Measurements from ENCODE around the gene MAP3K3.

Gene MAP3K3

DNA sequence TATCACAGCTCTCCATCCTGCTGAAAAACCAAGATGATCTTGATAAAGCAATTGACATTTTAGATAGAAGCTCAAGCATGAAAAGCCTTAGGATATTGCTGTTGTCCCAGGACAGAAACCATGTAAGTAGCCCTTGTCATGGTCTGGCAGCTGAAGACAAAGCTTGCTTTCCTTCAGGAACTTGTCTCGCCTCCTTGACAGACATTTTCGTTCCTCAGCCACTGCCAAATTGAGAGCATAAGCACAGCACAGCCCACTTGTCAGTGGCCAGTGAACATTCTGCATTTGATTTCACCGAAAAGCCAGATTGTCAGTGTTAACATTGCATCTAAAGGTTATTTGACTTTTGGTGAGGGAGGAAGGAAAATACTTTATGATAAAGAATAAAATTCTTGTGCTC, 35.6 kb downstream of the MAP3K3 start:
- no peak for DNase-seq

DNA sequence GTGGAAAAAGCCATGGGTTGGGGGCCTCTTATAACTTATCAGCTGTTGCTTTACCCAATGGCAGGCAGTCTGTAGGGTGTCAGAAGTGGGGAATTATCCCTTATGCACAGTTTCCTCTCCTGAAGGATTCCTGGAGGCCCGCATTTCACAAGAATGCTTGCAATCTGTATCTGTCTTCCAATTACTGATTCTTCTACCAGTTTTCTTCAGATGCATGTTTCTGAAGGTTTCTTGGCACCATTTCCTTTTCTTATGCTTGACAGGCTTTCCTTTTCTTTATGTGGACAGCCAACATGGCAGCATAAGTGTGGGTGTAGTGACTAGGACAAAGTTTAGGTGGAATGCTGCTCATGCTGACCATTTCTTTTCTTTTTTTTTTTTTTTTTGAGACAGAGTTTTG, 36.1 kb downstream of the MAP3K3 start:
- DNase-seq: no peak

DNA sequence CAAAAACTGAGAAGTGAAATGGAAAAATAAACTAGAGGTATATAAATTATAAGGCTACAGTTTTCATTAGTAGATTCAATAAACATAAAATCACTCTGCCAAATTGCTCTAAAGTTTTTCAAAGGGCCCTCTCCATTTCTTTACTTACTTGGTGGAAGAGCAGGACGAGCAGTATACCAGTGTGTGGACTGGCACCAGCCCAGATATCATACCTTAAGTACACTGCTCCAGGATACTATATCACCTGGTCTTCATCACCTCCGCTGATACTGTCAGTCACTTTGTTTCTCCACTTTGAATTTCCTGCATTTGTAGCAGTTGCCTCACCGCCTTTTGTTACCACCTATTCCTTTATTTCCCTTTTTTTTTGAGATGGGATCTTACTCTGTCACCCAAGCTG, 37.6 kb downstream of the MAP3K3 start:
- no peak for DNase-seq

DNA sequence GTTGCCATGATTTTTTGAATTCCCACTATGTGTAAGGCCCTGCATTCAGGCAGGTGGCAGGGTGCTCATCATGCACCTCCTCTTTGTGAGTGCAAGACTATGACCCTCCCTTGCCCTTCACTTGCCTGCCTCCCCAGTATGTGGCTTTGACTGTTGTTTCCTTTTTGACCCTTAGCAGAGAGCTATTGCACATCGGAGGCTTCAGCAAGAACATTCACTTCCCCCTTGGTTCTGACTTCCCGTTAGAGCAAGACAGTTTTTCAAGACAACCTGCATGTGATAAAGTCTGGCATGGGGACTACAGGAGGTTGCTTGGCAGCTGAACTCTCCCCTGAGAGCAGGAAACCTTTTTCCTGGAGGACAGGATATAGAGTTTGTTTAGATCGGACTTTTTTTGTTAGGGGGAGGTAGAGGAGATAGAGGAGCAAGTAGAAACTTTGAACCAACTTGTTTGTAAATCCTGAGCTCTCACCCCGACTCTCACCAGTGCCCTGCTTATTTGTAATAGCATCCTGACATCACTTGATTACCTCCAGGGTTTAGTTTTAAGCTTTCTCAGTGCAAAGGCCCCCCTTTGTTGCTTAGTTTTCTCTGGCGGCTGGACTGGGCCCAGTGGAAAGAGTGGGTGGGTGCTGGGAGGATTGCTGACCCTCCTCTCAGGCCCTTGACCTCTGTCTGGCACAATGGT, 43.5 kb downstream of the MAP3K3 start:
- no peak for DNase-seq

DNA sequence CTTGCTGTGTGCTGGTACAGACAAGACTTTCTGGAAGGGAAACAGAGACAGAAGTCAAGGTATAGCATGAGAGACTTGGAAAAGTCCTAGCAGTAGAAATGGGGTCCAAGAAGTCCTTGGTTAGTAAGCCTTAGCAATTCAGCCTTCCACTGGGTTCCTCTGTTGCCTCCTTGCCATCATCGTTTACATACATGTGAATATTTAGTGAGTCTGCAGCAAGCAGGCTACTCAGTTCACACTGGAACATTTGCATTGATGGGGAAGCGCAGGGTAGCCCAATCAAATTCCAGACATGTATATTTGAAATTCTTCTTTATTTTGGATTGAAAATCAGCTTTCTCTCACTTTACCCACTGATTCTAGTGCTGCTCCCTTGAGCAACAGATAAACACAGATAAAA, 50.6 kb downstream of the MAP3K3 start:
- no peak for DNase-seq

DNA sequence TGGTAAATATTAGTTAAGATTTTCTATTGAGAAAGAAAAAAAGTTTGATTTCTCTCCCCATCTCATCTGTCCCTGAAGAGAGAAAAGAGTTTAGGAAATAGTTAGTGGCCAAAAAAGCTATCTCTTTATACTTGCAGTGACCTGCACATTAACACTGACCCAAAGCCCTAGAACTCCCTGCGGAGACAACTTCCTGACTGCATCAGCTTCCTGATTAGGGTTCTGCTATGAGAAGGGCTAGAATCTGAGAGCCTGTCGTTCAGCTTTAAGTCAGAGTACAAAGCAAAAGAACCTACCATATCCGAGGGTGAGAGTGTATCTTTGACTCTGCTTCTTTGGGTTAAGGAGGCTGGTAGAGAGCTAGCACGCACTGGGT, 53.0 kb downstream of the MAP3K3 start:
- peak; percentile 39 for DNase-seq

DNA sequence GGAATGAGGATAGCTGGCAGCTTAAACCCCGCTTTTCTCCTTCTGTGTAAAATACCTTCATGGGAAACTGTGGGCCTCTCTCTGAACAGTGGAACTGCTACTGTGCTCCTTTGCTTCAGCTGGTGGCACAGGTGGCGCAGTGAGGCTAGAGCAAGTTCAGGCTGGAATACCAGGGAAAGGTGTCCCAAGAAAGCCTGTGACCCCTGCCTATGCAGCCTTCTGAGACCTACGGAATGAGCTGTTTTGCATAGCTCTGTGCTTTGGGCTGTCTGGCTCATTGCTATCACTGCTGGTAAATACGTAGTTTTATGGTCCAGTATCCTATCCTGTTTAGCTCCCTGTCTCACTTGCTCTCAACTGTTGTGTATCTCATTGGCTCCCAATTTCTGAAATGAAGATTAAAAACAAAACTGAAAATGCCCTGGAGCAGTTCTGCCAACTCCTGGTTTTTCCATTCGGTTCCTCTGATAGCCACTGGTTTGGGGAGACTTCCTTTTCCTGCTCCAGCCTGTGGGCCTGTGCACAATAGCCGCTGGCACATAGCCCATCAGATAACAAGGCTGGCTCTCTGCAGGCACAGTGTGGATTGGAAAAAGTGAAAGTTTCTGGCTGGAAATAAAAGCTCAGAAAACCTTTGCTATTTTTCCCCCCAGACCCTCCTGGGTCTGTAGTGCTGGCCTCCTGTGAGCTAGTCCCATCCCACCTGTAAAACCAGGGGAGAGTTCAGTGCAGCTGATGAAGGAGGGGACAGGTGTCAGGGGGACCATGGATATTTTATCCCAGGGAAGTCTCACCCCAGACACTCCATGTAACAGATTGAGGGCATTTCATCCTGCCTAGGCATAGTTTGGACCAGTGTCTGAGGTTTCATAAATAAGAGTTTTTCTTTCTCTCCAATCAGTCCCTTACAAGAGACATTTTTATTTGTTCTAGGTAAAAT, 53.7 kb downstream of the MAP3K3 start:
- DNase-seq: peak; percentile 88

DNA sequence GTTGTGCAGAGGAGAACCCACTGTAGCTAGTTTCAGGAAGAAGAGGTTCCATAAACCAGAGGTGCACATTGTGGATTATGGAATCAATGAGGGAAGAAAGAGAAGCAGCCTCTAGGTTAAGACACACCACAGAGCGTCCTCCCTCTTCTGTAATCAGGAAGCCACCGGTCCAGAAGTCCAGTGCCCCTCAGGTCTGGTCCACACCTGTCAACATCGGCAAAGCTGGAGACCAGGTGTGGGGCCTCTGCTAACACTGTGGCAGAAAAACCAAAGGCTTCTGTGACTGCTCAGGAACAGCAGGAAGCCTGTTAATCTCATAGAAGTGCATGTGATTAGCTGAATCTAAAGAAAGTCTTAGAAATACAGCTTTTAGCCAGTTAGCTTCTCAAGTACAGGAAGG, 54.4 kb downstream of the MAP3K3 start:
- peak; percentile 71 for DNase-seq

DNA sequence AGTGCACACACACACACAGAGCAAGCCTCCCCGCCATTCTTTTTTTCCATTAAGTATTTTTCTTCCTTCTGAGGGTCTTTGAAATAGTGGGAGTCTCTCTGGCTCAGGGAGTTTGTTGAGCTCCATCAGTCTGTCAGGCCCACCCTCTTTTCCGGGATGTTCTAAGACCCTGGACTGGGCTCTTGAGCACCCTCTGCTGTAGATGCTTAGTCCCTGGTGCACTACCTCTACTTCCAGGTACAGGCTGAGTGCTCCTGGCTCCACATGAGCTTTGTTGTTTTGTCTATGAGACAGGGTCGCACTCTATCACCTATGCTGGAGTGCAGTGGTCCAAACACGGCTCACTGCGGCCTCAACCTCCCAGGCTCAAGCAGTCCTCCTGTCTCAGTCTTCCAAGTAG, 57.0 kb downstream of the MAP3K3 start:
- DNase-seq: no peak

DNA sequence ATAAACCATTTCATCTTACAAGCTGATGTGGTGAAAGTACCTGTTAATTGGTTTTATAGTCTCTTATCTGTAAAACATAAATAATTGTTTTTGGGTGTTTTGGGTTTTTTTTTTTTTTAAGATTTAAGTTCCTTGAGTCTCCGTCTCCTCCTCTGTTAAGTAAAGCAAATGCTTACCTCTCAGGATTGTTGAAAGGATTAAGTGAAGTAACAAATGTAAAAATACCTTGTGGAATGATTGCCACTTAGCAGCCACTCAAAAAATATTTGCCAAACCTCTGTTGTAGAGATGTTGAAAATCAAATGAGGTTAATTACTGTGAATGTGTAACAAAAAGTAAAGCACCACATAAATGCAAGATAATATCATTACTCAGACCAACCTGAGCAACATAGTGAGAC, 58.5 kb downstream of the MAP3K3 start:
- no peak for DNase-seq

DNA sequence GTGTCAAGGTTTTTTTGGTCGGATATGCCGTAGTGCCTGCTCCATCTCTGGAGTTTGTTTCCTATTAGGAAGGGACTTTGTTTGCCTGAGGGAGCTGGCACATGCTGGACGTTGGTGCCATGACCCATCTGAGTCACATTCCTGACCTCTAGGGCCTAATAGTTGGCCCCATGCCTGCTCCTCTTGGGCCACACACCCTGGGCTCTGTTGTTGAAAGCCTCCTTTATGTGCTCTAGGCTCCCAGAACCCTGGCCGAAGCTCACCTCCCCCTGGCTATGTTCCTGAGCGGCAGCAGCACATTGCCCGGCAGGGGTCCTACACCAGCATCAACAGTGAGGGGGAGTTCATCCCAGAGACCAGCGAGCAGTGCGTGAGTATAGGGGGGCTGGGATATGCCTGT, 59.3 kb downstream of the MAP3K3 start:
- DNase-seq: no peak

DNA sequence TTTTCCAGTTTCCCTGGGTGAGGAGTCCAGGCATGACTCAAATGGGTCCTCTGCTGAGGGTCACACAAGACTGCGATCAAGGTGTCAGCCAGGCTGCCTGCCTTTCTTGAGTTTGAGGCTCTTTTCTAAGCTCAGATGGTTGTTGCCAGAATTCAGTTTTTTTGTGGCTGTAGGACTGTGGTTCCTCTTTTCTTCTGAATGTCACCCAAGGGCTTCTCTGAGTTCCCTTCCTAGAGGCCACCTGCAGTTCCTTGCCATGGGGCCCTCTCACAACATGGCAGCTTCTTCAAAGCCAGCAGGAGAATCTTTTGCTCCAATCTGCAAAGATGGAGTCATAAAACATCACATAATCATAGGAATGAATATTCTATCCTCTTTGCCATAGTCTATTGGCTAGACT, 60.2 kb downstream of the MAP3K3 start:
- DNase-seq: no peak

DNA sequence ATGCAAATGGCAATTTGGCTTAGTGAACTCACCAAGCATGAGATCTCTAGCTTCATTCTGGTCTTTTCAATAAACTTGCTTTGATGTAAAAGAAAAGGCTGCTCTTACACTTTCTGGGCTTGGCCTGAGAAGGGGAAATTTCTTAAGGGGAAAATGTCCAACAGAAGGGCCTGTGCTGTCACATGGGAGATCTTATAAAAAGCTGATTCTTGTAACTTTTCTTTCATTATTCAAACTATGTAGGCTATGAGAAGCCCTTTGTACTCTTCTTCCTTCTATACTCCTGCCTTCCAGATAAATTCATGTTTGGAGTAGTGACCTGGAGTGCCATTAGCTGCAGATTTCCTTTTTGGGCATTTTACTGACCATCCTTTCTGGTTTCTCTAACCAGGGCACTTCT, 60.8 kb downstream of the MAP3K3 start:
- DNase-seq: no peak

DNA sequence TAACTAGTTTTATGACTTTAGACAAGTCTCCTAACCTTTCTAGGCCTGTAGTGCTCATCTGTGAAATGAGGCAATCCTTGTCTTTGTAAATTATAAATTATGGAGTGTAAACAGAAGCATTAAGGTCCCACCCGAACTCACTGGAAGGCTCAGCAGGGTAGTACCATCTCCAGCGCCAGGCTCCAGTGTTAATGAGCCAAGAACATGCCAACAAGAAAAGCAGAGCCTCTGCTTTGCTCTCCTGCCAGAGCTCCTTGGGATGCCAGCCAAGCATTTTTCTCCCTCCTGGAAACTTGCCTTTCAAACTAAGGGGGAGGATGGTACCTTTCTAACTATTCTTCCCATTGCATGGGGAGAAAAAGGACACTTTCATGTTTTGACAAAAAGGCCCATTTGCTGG, 62.8 kb downstream of the MAP3K3 start:
- no peak for DNase-seq

DNA sequence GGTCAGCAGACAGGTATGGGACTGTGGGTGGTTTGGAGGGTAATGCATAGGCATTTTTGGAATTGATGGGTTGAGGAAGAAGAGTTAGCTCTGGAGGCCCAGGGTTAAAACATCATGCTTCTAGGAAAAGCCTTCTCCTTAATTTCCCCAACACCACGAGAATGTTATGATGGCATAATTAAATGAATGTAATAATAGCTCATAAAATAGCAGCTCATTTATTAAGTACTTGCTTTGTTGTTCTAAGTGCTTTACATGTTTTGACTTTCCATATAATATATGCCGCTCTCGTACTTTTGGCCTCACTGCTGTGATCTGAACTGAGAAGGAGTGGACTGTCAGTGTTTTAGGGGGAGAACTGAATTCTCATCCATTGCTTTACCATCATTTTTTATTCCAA, 63.4 kb downstream of the MAP3K3 start:
- no peak for DNase-seq

DNA sequence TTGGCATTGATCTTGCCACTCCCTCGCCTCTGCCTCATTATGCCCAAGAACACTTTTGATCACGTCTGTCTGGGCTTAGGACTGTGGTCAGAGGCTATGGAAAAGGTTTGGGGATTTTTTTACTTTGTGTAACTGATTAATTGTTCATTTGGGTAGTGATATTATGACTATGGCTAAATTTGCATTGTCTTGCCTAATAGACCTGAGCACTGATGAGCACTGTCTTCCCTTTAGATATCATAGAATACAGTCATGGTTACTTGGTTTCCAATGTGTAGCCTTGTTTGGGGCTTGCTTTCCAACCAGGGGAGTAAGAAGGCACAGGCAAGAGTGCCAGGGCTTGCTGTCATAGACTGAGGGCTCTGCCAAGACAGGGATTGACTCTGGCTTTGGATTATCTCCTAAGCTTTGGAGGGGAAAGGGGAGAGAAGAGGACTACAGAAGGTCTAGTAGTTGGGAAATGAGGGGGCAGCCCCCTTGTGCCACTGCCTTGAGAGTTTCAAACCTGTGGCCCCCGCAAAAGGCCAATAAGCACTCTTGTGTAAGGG, 64.0 kb downstream of the MAP3K3 start:
- DNase-seq: no peak

DNA sequence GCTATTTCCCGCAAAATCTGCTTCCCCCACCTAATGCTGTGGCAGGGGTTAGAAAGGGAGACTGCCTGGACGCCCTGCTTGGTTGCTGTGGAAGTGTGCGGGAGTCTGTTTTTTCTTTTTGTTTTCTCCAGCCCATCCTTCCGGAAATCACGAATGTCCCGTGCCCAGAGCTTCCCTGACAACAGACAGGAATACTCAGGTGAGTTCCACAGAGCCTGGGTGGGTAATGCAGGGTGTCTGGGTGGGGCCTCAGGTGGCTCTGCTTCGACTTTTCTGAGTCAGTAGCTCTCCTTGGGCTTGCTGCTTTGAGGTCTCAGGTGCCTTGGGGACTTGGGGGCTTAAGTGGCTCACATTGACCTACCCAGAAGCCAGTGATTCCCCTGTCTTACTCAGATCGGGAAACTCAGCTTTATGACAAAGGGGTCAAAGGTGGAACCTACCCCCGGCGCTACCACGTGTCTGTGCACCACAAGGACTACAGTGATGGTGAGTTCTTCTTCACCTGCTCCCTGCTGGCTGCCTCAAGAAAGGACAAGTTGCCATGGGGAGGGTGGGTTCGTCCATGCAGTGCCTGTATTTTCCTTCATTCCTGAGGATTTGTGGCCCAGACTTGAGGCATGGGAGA, 66.3 kb downstream of the MAP3K3 start:
- DNase-seq: no peak

DNA sequence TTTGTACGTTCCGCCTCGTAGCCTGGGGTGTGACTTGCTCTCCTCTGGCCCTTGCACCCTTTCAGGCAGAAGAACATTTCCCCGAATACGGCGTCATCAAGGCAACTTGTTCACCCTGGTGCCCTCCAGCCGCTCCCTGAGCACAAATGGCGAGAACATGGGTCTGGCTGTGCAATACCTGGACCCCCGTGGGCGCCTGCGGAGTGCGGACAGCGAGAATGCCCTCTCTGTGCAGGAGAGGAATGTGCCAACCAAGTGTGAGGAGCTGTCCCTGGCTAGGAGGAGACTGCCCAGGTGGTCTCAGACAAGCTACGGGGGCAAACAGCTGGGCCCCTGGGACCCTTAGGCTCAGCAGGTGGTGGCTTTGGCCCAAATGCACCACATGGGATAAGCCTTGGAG, 67.3 kb downstream of the MAP3K3 start:
- no peak for DNase-seq

DNA sequence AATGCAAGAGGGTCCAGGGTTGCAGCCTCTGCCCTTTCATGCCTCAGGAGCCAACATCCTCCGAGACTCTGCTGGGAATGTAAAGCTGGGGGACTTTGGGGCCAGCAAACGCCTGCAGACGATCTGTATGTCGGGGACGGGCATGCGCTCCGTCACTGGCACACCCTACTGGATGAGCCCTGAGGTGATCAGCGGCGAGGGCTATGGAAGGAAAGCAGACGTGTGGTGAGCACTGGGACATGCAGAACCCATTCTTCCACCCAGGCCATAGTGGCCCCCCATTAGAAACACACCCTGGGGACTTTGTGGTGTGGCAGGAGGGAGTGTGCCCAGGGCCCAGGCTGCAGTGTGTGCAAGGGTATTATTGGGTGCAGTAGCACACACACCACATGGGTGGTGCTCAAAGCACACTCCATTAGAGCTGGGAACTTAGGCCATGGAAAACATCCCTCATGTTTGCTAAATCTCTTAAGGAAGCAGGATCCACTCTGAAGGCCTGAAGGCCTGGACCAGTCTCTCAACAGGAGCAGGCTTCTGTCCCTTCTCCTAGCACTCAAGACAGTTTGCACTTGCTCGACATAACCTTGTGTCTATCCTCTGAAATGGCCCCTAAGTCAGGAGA, 70.1 kb downstream of the MAP3K3 start:
- DNase-seq: no peak

DNA sequence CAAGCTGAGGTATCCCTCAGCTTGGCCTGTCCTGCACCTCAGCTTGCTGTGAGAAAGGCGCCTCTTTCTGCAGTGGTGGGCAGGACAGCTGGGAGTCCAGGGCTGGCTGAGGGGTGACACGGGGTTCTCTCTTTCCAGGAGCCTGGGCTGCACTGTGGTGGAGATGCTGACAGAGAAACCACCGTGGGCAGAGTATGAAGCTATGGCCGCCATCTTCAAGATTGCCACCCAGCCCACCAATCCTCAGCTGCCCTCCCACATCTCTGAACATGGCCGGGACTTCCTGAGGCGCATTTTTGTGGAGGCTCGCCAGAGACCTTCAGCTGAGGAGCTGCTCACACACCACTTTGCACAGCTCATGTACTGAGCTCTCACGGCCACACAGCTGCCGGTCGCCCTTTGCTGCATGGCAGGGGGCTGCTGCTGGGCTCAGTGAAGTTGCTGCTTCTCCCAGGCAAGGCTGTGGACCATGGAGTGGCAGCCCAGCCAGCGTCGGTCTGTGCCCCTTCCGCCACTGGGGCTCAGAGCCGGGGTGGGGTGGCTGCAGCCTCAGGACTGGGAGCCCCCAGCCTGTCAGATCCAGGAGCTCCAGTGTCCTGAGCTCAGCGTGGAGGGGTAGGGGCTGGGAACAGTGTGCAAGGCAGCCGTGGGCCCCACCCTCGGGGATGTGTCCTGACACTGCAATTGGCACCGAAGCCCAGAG, 71.3 kb downstream of the MAP3K3 start:
- no peak for DNase-seq

DNA sequence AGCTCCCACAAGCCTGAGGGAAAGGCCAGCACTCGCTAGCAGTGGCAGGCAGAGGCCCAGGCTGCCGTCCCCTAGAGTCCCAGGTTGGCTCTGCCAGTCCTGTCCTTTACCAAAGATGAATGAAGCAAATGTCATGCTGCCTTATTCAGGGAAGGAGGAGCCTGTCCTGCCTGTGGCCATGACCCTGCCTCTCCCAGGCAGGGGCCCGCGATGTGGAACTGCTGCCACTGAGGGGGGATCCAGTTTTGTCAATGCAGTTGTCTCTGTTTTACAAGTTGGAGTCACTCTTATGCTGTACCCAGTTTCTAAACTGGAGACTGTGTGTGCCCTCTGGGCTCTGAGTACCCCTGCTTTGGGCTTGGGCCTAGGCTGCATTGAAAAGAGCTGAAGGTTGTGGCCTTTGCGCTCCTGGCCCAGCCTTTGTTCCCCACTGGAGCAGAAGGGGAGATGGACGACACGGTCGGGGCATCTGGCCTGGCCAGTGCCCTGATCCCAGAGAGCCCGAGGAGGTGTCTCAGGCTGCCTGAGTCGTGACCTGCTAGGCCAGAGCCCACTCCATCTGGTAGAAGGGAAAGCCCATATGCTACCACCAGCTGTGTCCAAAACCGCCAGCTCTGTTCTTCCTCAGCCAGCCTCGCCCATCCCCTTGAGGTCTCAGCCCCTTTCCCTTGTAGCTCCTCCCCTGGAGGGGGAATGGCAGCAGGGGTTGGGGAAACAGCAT, 72.2 kb downstream of the MAP3K3 start:
- DNase-seq: peak; percentile 10

All from NCI-H146 (cell line).